Cardiac ventricle fibroblast (primary cell): Measurements from ENCODE around the gene MRPS35. TPM values are rescaled to one million over a fixed set of nuclear protein-coding genes. Genes with fewer than 3 reads are reported as not detected.

Experiments
- total RNA-seq: library from RNA; depleted of rRNA; stranded (reverse); fragments of >200 nt; gene quantifications from 2 replicates; pipeline ENCODE4 v1.2.3, GENCODE V29; 2015

MRPS35 gene
- 42.8 and 45.1 TPM in 2 replicates for total RNA-seq

GRCh38 chr12:27710592-27711316 is at the start of gene MRPS35:
Gene MRPS35, plus strand, starts transcription at chr12:27710832. Its CDS starts 12 bp downstream, at chr12:27710844.

DNA sequence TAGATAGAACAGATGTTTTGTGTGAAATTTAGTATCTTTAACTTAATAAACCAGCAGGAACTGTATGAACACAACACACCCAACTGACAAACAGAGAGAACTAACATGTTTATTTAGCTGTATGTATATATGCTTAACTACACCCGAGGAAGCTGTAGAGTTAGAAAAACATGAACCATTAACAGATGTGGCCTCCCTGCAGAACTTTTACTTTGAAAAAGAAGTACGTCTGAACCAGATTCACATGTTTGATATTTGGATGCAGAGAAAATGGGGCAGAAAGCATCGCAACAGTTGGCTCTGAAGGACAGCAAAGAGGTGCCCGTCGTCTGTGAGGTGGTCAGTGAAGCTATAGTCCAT is 14.4 kb upstream of the MRPS35 start, which contains the start of gene REP15:
TSS of gene REP15 (plus strand) at position 155 of the 360 bp plus-strand sequence. CDS start at position 271, 116 bp downstream.

DNA sequence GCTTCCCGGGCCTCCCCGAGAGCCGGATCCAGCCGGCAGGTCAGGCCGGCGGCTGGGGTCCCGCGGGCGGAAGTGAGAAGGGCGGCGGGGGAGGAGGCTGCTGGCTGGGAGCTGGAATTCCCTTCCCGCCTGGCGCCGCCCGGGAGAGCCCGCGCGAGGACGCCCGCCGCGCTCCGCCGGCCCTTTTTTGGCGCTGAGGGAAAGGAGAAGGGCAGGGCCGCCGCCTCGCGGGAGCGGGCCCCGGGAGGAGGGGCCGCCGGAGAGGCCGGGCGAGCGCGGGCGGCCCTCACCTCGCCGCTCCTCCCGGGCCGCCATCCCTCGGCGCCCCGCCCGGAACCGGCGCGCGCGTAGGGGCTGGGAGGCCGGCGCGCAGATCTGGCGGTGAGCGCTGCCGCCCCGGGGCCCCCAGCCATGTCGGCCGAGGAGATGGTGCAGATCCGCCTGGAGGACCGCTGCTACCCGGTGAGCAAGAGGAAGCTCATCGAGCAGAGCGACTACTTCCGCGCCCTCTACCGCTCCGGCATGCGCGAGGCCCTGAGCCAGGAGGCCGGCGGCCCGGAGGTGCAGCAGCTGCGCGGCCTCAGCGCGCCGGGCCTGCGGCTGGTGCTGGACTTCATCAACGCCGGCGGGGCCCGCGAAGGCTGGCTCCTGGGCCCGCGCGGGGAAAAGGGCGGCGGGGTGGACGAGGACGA is 69.4 kb downstream of the MRPS35 start, which contains the start of the genes KLHL42 and MANSC4:
TSS of gene KLHL42 (plus strand) at position 314 of the 692 bp plus-strand sequence. CDS start at position 412, 98 bp downstream.
TSS of gene MANSC4 (minus strand) at position 317 of the 692 bp plus-strand sequence. CDS start 8,960 bp downstream, outside the sequence.

Other genes starting within 250 kb of the MRPS35 start
- gene PPFIBP1, start 186.6 kb upstream of the MRPS35 start, total RNA-seq = 65.4 and 72.3 TPM in 2 replicates
- gene REP15, start 14.4 kb upstream of the MRPS35 start, total RNA-seq = 0.75 and 1.2 TPM in 2 replicates
- 12.7 and 14.2 TPM in 2 replicates for gene KLHL42, start 69.4 kb downstream of the MRPS35 start, total RNA-seq
- not detected in 2 replicates for gene MANSC4, start 69.4 kb downstream of the MRPS35 start, total RNA-seq